Stomach (tissue), 9 donors: ENCODE data around the gene C3AR1. TPM values are rescaled to one million over a fixed set of nuclear protein-coding genes. Genes with fewer than 3 reads are reported as not detected.

Source experiments
- DNase-seq, 2 donors: peaks; one replicate each; pipeline versions ENCODE4 v3.0.0 to v3.0.0-alpha.2; 2013 to 2019
- H3K27ac ChIP-seq, 5 donors: fragments of 200-600 bp in 4 of 5; sonication (generic) in 4 of 5; one replicate each; pipeline ENCODE4 v1.5.1; 2013 to 2019; ENCODE audit warnings: mild to moderate bottlenecking in 1 of 5, moderate library complexity in 1 of 5
- H3K27me3 ChIP-seq, 3 donors: fragments of 200-600 bp; sonication (generic); one replicate each; pipeline ENCODE4 v1.5.1; 2017 to 2019; ENCODE audit warnings: mixed run types in 1 of 3
- H3K36me3 ChIP-seq, 4 donors: fragments of 200-600 bp; sonication (generic); 1 replicate in 3 of 4; 2 replicates in 1 of 4; pipeline ENCODE4 v1.5.1; 2016 to 2019
- H3K4me1 ChIP-seq, 4 donors: fragments of 200-600 bp; sonication (generic); one replicate each; pipeline ENCODE4 v1.5.1; 2016 to 2019
- H3K4me3 ChIP-seq, 4 donors: fragments of 200-600 bp; sonication (generic) in 3 of 4; one replicate each; pipeline ENCODE4 v1.5.1; 2016 to 2019; ENCODE audit warnings: mild to moderate bottlenecking in 1 of 4
- H3K9me3 ChIP-seq, 4 donors: fragments of 200-600 bp; sonication (generic); one replicate each; pipeline ENCODE4 v1.5.1; 2016 to 2019
- EP300 ChIP-seq: sonication (generic); formaldehyde crosslinking; IDR thresholded peaks from one replicate; pipeline ENCODE4 v1.6.1; 2017; ENCODE audit warnings: antibody characterized with exemption
- POLR2A ChIP-seq, 4 donors: fragments of 450-650 bp; IDR thresholded peaks; one replicate each; pipeline ENCODE4 v1.6.1; 2016; ENCODE audit warnings: antibody characterized with exemption in 4 of 4, control low read depth in 2 of 4, mild to moderate bottlenecking in 1 of 4, moderate library complexity in 1 of 4
- POLR2AphosphoS5 ChIP-seq, 3 donors: sonication (generic); formaldehyde crosslinking; IDR thresholded peaks; one replicate each; pipeline ENCODE4 v1.6.1; 2016; ENCODE audit warnings: antibody characterized with exemption in 3 of 3
- WGBS, 5 donors: extraction: QIAGEN DNeasy Blood & Tissue Kit in 3 of 5; methylation state at CpG; one replicate each; pipeline versions ENCODE4 v1.1.5 to v1.1.7; 2013 to 2018; 5-methylcytosine and 5-hydroxymethylcytosine counted together
- intact Hi-C: fragments of 100-400 bp; cut with DNase I; formaldehyde crosslinking; loops from one replicate; pipeline ENCODE4 v1.15.1; 2023; ENCODE audit warnings: low total_unique reads
- polyA plus RNA-seq, 3 donors: library from polyadenylated mRNA; stranded (reverse); fragments of 200-250 nt; gene quantifications; one replicate each; pipeline ENCODE4 v1.2.3, GENCODE V29; 2013
- total RNA-seq, 5 donors: library from RNA; depleted of rRNA; stranded (reverse); fragments of >200 nt; gene quantifications; one replicate each; pipeline versions ENCODE4 v1.1.0 to v1.2.3, GENCODE V29; 2014 to 2016
- TF ChIP-seq, protein P1 (sequence below), 7 experiments: fragments of 450-650 bp in 4 of 7; fragments of 200-600 bp in 3 of 7; sonication (generic) in 3 of 7; IDR thresholded peaks; one replicate each; pipeline ENCODE4 v1.5.1; 2016 to 2019; ENCODE audit warnings: antibody characterized with exemption in 7 of 7, control low read depth in 2 of 7, mild to moderate bottlenecking in 1 of 7
- donor health status: healthy with polysubstance abuse.
- donor health status: Bipolar disorder and iron deficiency.
- donor health status: healthy.

Gene C3AR1
- total and polyA plus RNA-seq, 8 donors: 0.89 to 8.8 (median 3.5) TPM; not detected in 1

DNA sequence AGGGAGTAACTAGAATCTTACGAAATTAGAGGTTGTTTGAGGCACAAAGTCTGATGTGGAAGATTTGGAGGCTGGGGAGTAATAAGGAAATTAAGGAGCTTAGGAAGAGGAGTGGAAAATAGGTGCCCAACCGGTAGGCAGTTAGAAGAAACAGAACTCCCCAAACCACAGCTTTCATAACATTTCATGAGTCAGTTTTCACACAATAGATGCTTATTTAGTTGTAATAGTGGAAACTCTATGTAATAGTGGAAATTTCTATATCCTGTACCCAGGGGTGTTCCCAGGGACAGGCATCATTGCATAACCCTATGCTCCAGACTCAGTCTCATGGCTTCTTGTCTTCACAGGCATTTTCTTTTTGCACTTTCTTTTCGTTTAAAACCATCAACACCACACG is 8.3 kb downstream of the C3AR1 start:
- Histone ChIP-seq H3K4me1 (no peaks in the 10 kb centered on the region), H3K27me3 (no peaks in the 10 kb centered on the region), H3K27ac (peak overlapping the region in 2 of 5 donors; percentile 36 to 64), H3K9me3 (no peaks in the 10 kb centered on the region), H3K36me3 (peaks cover 16 to 37% (median 35%) of the 10 kb centered on the region in 4 donors), H3K4me3 (no peak overlapping the region)
- TF ChIP-seq, protein P1, sequence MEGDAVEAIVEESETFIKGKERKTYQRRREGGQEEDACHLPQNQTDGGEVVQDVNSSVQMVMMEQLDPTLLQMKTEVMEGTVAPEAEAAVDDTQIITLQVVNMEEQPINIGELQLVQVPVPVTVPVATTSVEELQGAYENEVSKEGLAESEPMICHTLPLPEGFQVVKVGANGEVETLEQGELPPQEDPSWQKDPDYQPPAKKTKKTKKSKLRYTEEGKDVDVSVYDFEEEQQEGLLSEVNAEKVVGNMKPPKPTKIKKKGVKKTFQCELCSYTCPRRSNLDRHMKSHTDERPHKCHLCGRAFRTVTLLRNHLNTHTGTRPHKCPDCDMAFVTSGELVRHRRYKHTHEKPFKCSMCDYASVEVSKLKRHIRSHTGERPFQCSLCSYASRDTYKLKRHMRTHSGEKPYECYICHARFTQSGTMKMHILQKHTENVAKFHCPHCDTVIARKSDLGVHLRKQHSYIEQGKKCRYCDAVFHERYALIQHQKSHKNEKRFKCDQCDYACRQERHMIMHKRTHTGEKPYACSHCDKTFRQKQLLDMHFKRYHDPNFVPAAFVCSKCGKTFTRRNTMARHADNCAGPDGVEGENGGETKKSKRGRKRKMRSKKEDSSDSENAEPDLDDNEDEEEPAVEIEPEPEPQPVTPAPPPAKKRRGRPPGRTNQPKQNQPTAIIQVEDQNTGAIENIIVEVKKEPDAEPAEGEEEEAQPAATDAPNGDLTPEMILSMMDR (IDR thresholded peaks at IDR 0.05): no peak
- TF ChIP-seq POLR2A (IDR thresholded peaks at IDR 0.05) (no peak), POLR2AphosphoS5 (IDR thresholded peaks at IDR 0.05) (no peak), EP300 (no peak)
- 61 to 70% (median 68%) methylated on average over 4 of the region's 4 CpGs for WGBS, 5 donors
- no peak for DNase-seq
- intact Hi-C loops: no loop called here

DNA sequence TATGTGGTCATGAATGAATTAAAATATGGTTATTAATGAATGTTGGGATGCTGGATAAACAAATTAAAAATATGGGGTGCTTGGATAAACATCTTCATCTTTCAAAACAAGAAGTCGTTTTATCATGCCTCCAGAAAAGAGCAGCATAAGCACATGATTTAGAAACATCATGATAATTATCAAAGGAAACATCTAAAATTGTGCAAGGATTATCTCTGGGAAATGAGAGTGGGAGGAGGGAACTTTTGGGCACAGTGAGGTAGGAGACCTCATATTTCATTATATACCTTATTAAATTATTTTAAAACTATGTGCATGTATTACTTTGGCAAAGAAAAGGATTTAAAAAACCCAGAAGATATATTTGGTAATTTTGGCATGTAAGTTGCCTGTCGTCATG is 8.9 kb downstream of the C3AR1 start:
- 58 to 73% (median 62%) methylated on average over 2 of the region's 2 CpGs for WGBS, 5 donors
- no peak for TF ChIP-seq POLR2AphosphoS5 (IDR thresholded peaks at IDR 0.05)
- TF ChIP-seq EP300: no peak
- TF ChIP-seq, protein P1 (IDR thresholded peaks at IDR 0.05): no peak
- no peak for TF ChIP-seq POLR2A (IDR thresholded peaks at IDR 0.05)
- Histone ChIP-seq H3K36me3 (peaks cover 21 to 43% (median 40%) of the 10 kb centered on the region in 4 donors), H3K27me3 (no peaks in the 10 kb centered on the region), H3K27ac (peak overlapping the region in 2 of 5 donors; percentile 36 to 64), H3K4me3 (no peak overlapping the region), H3K9me3 (no peaks in the 10 kb centered on the region), H3K4me1 (no peaks in the 10 kb centered on the region)
- no peak for DNase-seq
- intact Hi-C loops: no loop called here

DNA sequence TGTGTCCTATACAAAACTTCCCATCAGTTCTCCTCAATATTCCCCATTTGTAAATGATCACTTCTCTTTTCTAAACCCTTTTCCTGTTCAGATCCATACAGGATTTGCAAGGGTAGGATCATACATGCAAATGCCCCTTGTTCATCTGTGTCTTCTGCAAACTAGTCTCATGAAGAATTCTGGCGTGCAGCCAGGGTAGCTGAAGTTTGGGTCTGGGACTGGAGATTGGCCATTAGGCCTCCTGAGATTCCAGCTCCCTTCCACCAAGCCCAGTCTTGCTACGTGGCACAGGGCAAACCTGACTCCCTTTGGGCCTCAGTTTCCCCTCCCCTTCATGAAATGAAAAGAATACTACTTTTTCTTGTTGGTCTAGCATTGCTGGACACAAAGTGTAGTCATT is 11.3 kb downstream of the C3AR1 start:
- no peaks in the 10 kb centered on the region for H3K27me3 ChIP-seq
- WGBS, 5 donors: 92 to 96% (median 94%) methylated on average over 2 of the region's 2 CpGs
- H3K4me3 ChIP-seq: no peak overlapping the region
- peaks cover 37 to 68% (median 64%) of the 10 kb centered on the region in 4 donors for H3K36me3 ChIP-seq
- TF ChIP-seq EP300 (no peak), POLR2AphosphoS5 (IDR thresholded peaks at IDR 0.05) (no peak), POLR2A (IDR thresholded peaks at IDR 0.05) (no peak)
- TF ChIP-seq, protein P1 (IDR thresholded peaks at IDR 0.05): no peak
- DNase-seq: no peak
- intact Hi-C loops: no loop called here
- H3K27ac ChIP-seq: no peak overlapping the region
- no peaks in the 10 kb centered on the region for H3K9me3 ChIP-seq
- no peaks in the 10 kb centered on the region for H3K4me1 ChIP-seq

DNA sequence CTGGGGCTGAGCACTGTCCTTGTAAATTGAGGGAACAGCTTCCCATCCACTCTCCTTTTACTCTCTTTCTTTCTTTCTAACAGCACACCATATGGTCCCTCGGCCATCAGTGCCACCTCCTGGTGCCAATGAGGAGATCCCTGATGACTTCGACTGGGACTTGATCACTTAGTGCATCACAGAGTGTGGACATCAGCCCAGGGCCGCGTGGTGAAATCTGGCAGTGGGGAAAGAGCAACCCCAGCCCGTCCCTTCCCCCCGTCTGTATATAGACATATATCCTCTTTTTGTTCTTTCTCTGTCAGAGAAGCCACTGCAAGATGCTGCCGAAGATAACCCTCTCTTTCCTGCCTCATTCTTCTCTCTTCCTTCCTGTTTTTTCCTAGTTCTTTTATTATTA is 13.5 kb downstream of the C3AR1 start:
- peak overlapping the region in 2 of 5 donors; percentile 22 to 38 for H3K27ac ChIP-seq
- intact Hi-C loops: no loop called here
- TF ChIP-seq POLR2A (IDR thresholded peaks at IDR 0.05) (no peak), EP300 (no peak), POLR2AphosphoS5 (IDR thresholded peaks at IDR 0.05) (no peak)
- TF ChIP-seq, protein P1 (IDR thresholded peaks at IDR 0.05): no peak
- H3K27me3 ChIP-seq: no peaks in the 10 kb centered on the region
- 74 to 89% (median 85%) methylated on average over 7 of the region's 7 CpGs for WGBS, 5 donors
- no peak for DNase-seq
- peaks cover 59 to 89% (median 86%) of the 10 kb centered on the region in 4 donors for H3K36me3 ChIP-seq
- no peaks in the 10 kb centered on the region for H3K9me3 ChIP-seq
- H3K4me3 ChIP-seq: no peak overlapping the region
- H3K4me1 ChIP-seq: no peaks in the 10 kb centered on the region
